DMS 273 (cell line): ENCODE measurements around the gene ZNF628.

Experiments
- DNase-seq: peaks from one replicate; lab custom pipeline; 2025; ENCODE audit not compliant: unreplicated experiment; lab: John Stamatoyannopoulos, UW

Gene ZNF628

DNA sequence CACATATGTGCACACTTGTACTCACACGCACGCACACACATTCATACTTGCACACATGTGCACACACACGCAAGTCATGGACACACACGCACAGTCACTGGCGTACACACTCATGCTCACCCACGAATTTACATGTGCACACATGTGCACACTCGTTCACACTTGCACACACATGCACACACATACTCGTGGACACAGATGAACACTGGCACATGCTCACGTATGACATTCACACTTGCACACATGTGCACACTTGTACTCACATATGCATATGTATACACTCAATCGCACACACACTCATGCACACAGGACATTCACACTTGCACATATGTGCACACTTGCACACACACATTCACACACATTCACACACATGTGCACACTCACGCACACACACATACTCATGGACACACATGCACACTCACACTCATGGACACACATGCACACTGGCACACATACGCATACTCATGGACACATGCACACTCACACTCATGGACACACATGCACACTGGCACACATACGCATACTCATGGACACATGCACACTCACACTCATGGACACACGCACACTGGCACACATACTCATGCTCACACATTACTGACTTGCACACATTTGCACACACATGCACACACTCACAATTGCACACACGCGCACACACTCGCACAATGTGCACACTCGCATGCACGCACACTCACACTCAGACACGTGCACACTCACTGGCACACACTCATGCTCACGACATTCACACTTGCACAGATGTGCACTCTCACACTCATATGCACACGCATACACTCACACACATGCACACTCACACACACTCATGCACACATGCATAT, 51.0 kb downstream of the ZNF628 start:
- no peak for DNase-seq

DNA sequence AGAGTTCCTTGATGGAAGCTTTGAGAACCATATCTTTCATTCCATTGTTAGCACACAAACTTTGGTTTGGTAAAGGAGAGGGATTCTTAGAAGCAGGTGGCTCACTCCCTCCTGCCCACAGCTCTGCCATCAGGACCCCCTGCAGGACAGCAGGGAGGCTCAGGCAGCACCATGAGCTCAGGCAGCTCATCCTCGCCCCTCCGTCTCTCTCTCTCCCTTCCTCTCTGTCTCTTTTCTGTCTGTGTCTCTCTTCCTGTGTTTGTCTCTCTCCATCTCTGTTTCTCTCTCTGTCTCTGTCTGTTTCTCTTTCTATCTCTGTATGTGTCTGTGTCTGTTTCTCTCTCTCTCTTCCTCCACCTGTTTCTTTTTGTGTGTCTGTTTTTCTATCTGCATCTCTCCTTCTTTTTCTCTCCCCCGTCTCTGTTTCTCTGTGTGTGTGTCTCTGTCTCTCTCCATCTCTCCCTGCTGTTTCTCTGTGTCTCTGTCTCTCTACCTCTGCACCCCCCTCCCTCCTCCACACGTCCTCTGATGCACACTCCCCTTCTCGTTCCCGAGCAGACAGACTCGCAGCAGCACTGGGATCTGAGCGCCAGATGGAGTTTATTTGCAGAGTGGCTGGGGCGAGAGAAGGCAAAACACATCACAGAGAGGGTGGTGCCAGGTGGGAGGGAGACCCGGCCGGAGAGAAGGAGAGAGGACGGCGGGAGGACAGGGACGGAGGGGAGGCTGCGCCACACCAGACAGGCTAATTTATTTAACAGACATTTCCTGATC, 51.8 kb downstream of the ZNF628 start:
- DNase-seq: peak; percentile 97

DNA sequence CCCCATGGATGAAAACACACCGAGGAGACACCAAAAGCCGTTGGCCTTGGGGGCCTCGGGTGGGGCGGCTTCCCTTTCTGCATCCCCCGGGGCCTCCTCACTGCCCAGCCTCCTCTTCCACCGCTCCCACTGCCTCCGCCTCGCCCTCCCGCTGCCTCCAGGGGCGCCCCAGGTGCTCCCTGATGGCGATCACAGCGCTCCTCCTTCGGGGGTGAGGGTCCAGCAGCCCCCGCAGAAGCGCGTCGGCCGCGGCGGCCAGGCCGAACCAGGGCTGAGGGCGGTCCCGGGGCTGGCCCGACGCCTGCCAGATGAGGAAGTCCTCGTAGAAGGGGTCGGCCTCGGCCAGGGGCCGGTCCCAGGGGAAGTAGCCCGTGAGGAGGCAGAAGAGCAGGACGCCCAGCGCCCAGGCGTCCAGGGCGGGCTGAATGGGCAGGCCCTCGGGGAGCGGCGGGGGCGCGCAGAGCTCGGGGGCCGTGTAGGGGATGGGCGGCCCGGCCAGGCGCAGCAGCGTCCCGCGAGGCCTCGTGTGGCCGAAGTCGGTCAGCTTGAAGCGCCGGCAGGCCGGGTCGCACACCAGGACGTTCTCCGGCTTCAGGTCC, 53.3 kb downstream of the ZNF628 start:
- no peak for DNase-seq

DNA sequence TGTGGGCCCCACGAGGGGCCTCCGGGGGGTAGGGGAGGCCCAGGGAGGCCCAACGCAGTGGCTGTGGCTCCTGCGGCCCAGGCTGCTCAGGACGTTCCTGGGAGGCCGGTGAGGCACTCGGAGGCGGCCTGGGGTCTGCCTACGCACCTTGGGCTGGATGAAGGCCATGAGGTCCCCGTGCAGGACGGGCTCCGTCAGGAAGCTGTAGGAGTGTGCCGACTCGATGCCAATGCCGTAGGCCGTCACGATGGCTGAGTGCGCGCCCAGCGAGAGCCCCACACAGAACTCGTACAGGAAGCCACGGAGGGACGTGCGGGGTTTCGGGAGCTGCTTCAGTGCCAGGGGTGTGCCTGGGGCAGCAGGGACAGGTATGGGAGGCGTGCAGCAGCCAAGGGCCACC, 54.6 kb downstream of the ZNF628 start:
- no peak for DNase-seq
